WTC11 (cell line): ENCODE data around the gene SLC18A2.

Experiments used
- CTCF ChIP-seq: fragments of 200-600 bp; IDR thresholded peaks from 2 replicates; pipeline ENCODE4 v1.8.0; 2022; ENCODE audit warnings: antibody characterized with exemption
- TP53 ChIP-seq: sonication (generic); formaldehyde crosslinking; IDR thresholded peaks from 2 replicates; pipeline ENCODE4 v1.8.1; 2023; ENCODE audit warnings: mild to moderate bottlenecking, missing genetic modification reagents

DNA sequence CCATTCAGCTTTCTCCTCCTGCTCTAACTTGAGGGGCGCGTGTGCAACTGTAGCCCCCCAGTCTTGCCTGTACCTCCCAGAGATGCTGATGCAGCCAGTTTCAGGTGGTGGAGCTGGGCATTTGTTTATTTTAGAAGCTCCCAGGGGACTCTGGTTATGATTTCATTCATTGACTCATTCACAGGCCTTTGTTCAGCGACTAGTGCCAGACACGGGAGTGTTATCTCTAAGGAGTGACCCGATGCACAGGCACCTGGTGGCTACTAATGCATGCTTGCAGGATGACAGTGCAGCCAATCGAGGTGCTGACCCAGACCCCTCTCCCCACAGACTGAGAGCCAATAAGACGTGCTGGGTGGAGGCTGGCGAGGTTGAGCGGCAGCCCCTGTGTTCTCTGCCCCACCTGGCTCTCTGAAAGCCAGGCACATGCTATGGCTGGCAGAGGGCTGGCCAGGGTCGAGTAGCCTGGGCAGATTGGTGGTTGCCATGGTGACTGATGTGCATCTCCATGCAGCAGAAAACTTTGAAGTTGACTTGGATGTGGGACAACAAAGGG, 19.7 kb upstream of the SLC18A2 start:
- TF ChIP-seq TP53 (CRISPR knock-in tag) (no peak), CTCF (no peak)
